Measurements from ENCODE around the gene PIK3IP1.
A peak's percentile ranks its signal among the peaks of the same experiment; 100 is the strongest.

The PIK3IP1 gene

GRCh38 chr22:31305194-31305593 is 12.9 kb upstream of the PIK3IP1 start:
- no peak for DNase-seq

DNA sequence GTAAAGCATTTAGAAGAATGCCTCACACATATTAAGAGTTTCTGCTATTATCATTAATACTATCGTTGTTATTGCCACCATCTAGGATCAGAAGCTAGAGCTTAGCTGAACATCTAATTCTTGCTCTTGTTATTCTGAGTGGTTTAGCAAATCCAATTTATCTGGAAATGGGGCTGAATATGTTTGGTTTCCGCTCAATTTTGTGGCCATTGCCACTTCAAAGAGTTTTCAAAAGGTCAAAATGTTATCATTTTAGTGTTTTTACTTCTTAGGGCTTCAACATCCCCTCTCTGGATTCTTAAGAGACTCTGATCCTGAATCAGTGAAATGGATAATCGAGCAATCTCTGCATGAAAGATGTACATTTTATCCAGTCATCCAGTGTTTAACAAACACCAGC is 10.2 kb upstream of the PIK3IP1 start:
- DNase-seq = no peak

- DNase-seq = no peak
These were observed 9.7 kb upstream of the PIK3IP1 start for GRCh38 chr22:31302006-31302405.

DNA sequence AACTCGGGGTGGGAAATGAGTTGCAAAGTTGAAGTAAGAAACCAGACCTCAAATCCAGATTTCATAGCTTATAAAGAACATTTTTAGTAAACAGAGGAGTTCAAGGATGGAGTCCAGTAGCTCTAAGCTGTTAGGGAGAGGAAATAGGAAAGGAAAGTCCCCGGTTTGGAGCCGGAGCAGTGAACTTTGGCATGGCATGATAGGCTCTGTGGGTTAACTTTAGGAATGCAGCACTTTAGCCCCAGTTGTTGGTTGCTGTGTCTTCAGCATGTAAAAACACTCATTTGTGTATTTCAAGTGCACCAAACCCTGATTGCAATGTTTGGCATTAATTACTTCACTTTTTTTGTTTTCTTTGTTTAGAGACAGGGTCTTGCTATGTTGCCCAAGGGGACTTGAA is 8.6 kb upstream of the PIK3IP1 start:
- DNase-seq = no peak

DNA sequence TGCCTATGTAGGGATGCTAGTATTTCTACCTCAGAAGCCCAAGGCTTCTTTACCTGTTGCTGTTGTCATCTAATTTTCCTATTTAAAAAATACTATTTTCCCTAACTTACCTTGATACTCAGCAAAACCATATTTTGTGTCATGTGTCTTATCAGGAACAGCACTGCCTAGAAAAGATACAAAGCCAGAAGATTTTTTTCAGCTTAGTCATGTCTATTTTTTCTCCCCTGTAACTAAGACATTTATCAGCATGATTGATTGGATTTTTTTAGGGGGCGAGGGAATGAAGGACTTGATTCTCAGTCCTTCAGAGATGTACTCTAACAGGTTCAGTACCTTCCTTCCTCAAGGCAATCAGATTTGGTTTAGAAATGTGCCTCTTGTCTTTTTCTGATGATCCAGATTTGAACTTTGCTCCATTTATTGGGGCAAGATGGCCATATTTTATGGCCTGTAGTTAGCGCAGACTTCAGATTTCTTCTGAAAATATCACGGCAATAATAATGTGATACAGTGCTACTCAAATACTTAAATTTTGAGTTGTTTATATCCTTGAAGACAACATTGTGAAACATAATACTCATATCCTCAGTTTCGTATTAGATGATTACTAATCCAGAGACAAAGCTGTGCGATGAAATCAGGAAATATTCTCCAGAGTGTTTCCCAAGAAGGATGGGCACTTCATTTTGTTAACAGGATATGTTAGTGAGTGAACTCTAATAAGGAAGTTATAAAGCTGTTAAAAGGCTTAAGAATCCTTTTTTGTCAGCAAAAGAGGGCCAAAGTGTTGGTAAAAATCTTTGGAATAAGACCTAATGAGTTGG is 3.8 kb upstream of the PIK3IP1 start:
- DNase-seq = no peak

DNA sequence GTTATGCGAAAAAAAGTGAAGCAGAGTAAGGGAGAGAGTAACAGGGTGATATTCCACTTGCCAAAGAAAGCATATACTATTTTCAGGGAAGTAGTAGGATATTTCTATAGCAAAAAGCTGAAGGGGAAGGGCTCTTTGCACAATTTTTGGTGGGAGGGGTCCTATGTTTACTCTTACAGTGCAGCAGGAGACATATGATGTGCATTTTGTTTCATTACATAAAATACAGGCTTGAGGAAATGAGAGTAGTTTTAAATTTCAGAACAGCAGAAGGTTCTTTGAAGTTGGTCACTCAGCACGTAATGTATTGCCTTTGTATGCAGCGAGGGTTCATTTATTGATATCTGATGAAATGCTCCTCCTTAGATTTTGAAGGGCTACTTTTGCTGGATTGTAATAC is 3.1 kb upstream of the PIK3IP1 start:
- no peak for DNase-seq

DNA sequence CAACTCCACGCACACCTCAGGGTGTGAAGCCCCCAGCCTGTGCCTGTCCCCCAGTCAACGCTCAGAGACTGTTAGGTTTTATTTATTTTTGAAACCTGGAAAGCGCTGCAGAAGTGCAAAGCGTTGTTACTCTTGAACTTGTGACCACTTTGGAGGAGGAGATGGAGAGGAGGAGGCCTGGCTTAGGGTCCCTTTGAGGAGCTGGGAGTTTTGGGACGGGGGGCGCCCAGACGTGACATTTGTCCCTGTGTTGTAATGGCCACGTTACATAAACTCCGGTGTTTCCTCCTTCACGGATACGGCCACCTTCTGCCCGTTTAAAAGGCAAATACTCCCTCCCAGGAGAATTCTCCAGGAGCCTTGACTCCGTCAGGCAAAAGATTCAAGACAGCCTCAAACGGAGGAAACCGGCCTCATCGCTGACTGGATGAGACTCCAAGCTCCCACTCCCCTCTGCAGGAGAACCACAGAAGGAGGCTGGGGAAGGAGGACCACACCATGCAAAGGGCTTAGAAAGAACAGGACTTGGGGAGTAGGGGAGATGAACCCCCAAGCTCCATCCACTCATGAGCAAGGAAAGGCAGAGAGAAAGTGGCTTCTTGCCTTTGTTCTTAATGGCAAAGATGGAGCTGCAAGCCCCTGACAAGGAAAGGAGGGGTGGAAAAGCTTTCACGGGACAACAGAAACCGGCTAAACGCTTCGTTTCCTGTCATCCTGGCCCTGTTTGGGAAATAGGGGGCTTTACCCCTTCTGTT is 630 bp downstream of the PIK3IP1 start:
- DNase-seq = no peak

GRCh38 chr22:31290494-31291471 is 1.5 kb downstream of the PIK3IP1 start:
- DNase-seq = peak; percentile 92

GRCh38 chr22:31289344-31289743 is 2.9 kb downstream of the PIK3IP1 start:
- no peak for DNase-seq

- no peak for DNase-seq
These were observed 3.6 kb downstream of the PIK3IP1 start for GRCh38 chr22:31288496-31289240.

DNA sequence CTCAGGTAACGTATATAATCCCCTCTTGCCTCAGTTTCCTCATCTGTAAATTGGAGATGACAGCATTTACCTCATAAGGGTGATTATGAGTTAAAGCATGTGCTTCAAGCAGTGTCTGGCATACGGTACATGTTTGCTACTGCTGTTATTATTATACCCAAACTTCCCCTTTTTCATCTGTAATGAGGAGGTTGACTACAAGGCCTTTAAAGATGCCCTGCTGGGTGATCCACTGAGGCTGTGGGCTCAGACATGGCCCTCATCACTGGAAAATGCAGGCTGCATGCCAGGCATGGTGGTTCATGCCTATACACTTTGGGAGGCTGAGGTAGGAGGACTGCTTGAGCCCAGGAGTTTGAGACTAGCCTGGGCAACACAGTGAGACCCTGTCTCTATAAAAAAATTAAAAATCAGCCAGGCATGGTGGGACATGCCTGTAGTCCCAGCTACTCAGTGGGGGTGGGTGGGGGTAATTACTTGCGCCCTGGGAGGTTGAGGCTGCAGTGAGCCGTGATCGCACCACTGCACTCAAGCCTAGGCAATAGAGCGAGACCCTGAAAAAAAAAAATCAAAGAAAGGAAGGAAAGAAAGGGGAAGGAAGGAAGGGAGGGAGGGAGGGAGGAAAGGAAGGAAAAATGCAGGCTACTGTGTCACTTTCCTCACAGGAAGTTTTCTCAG is 4.3 kb downstream of the PIK3IP1 start:
- DNase-seq = no peak

GRCh38 chr22:31286360-31287255 is 5.7 kb downstream of the PIK3IP1 start:
- DNase-seq = peak; percentile 65

- DNase-seq = no peak
These were observed 7.8 kb downstream of the PIK3IP1 start for GRCh38 chr22:31284281-31285155.

DNA sequence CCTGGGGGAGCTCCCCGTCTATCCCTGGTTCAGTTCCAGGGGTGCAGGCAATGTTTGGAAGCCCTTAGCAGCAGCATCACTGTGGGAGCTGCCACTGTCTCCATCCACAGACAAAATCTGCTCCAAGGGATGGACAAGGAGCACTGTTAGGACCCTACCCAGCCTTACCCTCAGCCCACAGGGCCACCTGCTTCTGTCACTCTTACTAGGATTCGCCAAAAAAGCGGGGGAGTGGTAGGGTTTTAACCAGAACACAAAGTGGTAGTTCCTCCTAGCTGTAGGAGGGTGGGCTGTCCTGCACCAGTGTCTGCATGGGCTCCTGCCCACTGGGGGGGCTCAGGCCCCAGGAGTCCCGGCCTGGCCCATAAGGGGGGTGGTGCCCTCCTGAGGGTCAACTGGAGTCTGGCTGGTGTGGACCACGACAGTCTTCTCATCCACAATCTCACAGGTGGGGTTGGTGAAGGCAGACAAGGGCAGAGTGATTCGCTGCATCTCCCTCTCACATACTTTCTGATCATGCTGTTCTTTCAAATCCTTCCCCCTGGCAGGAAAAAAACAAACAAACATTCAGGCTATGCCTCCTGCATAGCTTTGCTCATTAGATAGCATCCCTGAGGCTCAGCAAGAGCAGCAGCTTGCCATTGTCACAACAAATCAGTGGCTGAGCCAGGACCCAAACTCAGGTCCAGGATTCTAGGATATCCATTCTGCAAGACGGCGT is 9.4 kb downstream of the PIK3IP1 start:
- DNase-seq = no peak

DNA sequence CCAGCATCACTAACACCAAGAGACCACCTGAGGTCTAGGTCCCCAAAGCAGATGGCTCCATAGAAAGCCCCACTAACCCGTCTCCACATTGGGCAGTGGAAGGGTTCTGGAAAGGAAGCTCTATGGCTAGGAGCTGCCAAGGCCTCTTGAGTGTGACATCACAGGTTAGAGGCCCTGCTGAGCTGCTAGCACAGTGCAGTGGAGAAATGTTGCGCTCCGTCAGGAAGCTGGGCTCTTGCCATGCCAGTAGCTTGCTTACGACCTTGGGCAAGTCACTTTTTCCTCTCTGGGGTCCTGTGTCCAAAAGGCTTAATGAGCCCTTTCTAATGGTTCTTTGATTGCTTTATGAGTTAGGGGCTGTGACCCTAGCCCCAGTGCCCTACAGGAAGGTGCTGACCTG is 10.6 kb downstream of the PIK3IP1 start:
- no peak for DNase-seq

DNA sequence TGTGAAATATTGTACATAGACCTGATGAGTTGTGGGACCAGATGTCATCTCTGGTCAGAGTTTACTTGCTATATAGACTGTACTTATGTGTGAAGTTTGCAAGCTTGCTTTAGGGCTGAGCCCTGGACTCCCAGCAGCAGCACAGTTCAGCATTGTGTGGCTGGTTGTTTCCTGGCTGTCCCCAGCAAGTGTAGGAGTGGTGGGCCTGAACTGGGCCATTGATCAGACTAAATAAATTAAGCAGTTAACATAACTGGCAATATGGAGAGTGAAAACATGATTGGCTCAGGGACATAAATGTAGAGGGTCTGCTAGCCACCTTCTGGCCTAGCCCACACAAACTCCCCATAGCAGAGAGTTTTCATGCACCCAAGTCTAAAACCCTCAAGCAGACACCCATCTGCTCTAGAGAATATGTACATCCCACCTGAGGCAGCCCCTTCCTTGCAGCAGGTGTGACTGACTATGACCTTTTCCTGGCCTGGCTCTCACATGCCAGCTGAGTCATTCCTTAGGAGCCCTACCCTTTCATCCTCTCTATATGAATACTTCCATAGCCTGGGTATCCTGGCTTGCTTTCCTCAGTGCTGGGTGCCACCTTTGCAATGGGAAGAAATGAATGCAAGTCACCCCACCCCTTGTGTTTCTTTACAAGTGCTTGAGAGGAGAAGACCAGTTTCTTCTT is 12.3 kb downstream of the PIK3IP1 start:
- DNase-seq = no peak

DNA sequence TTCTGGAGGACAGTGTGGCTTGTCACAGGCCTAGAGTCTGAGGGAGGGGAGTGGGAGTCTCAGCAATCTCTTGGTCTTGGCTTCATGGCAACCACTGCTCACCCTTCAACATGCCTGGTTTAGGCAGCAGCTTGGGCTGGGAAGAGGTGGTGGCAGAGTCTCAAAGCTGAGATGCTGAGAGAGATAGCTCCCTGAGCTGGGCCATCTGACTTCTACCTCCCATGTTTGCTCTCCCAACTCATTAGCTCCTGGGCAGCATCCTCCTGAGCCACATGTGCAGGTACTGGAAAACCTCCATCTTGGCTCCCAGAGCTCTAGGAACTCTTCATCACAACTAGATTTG is 13.0 kb downstream of the PIK3IP1 start:
- DNase-seq = no peak

GRCh38 chr22:31278626-31279326 is 13.5 kb downstream of the PIK3IP1 start:
- no peak for DNase-seq

Data from stimulated activated CD4-positive, alpha-beta T cell treated with anti-CD3 and anti-CD28 coated beads, Interleukin-1b, Interleukin-23, amount 100 ng/mL, for 48 hours (primary cell).